DND-41 (cell line): Measurements from ENCODE around the gene KCNT1.

Experiments used
- EZH2 ChIP-seq: IDR thresholded peaks from 3 replicates; pipeline ENCODE4 v1.6.1; 2012; ENCODE audit warnings: borderline replicate concordance, low read depth, mild to moderate bottlenecking, moderate library complexity, low read length, inconsistent platforms; ENCODE audit not compliant: severe bottlenecking
- TF ChIP-seq, protein P1 (sequence below): IDR thresholded peaks from 2 replicates; pipeline ENCODE4 v1.5.1; 2012; ENCODE audit warnings: borderline replicate concordance, low read length, moderate library complexity, mild to moderate bottlenecking; ENCODE audit not compliant: poor library complexity, severe bottlenecking; ENCODE audit errors: extremely low read depth

DNA sequence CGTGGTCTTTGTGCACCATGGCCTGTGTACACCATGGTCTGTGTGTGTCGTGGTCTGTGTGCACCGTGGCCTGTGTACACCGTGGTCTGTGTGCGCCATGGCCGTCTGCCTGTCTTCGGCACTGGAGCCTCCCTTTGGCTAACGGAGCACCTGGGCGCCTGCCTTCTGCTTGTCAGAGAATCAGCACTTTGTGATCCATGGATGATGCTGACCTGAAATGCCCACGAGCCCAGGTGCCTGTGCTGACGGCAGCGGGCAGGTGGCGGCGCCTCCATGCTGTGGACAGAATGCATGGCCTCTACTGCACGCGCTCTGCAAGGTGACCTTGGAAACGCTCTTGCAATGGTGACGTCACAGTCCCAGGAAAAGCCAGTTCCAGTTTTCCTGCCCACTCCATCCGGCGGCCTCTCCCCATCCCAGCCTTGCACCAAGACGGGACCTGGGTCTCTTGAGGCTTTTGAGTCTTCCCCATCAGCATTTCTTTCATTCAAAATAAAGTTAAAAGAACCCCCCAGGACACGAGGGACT, 24.3 kb upstream of the KCNT1 start:
- TF ChIP-seq, protein P1, sequence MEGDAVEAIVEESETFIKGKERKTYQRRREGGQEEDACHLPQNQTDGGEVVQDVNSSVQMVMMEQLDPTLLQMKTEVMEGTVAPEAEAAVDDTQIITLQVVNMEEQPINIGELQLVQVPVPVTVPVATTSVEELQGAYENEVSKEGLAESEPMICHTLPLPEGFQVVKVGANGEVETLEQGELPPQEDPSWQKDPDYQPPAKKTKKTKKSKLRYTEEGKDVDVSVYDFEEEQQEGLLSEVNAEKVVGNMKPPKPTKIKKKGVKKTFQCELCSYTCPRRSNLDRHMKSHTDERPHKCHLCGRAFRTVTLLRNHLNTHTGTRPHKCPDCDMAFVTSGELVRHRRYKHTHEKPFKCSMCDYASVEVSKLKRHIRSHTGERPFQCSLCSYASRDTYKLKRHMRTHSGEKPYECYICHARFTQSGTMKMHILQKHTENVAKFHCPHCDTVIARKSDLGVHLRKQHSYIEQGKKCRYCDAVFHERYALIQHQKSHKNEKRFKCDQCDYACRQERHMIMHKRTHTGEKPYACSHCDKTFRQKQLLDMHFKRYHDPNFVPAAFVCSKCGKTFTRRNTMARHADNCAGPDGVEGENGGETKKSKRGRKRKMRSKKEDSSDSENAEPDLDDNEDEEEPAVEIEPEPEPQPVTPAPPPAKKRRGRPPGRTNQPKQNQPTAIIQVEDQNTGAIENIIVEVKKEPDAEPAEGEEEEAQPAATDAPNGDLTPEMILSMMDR = no peak
- TF ChIP-seq EZH2 = no peak
